ENCODE data around the gene PLCD1. TPM values are rescaled to one million over a fixed set of nuclear protein-coding genes. Genes with fewer than 3 reads are reported as not detected.

The PLCD1 gene
- total and polyA plus RNA-seq, 2 experiments from 2014 or later = 16.0 to 24.4 TPM

GRCh38 chr3:37970802-37971201 lies 58.6 kb downstream of the PLCD1 start (continued):
- TF ChIP-seq ZNF462 (CRISPR knock-in tag; IDR thresholded peaks at IDR 0.05) (no peak), NANOG (IDR thresholded peaks at IDR 0.05; ENCODE audit: borderline replicate concordance) (no peak), CREB1 (CRISPR knock-in tag; IDR thresholded peaks at IDR 0.05; ENCODE audit: low read depth) (no peak)
- TF ChIP-seq, protein P1, sequence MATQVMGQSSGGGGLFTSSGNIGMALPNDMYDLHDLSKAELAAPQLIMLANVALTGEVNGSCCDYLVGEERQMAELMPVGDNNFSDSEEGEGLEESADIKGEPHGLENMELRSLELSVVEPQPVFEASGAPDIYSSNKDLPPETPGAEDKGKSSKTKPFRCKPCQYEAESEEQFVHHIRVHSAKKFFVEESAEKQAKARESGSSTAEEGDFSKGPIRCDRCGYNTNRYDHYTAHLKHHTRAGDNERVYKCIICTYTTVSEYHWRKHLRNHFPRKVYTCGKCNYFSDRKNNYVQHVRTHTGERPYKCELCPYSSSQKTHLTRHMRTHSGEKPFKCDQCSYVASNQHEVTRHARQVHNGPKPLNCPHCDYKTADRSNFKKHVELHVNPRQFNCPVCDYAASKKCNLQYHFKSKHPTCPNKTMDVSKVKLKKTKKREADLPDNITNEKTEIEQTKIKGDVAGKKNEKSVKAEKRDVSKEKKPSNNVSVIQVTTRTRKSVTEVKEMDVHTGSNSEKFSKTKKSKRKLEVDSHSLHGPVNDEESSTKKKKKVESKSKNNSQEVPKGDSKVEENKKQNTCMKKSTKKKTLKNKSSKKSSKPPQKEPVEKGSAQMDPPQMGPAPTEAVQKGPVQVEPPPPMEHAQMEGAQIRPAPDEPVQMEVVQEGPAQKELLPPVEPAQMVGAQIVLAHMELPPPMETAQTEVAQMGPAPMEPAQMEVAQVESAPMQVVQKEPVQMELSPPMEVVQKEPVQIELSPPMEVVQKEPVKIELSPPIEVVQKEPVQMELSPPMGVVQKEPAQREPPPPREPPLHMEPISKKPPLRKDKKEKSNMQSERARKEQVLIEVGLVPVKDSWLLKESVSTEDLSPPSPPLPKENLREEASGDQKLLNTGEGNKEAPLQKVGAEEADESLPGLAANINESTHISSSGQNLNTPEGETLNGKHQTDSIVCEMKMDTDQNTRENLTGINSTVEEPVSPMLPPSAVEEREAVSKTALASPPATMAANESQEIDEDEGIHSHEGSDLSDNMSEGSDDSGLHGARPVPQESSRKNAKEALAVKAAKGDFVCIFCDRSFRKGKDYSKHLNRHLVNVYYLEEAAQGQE (IDR thresholded peaks at IDR 0.05; ENCODE audit: unreplicated experiment) = no peak

GRCh38 chr3:37969596-37970100 lies 59.8 kb downstream of the PLCD1 start:
- H3K4me1 ChIP-seq (ENCODE audit: insufficient read depth) = 0 out of 2 replicates have a peak, but pooled peaks cover 10% of the 10 kb centered on the region
- H3K79me2 ChIP-seq (replicated peaks; ENCODE audit: insufficient read depth) = no peaks in the 10 kb centered on the region
- DNase-seq (ENCODE audit: low spot score) (no peak), ATAC-seq (no peak)
- no peak overlapping the region for H2AFZ ChIP-seq
- H3K9me2 ChIP-seq (ENCODE audit: insufficient read depth) = no peaks in the 10 kb centered on the region
- no peaks in the 10 kb centered on the region for H3K27me3 ChIP-seq (ENCODE audit: insufficient read depth)
- Mint-ChIP-seq H3K27me3 (ENCODE audit: insufficient read depth, low read depth, poor library complexity) (peaks cover 2% of the 10 kb centered on the region), H3K36me3 (ENCODE audit: low read depth) (peaks cover 6% of the 10 kb centered on the region; the same call in 2 of the 3 replicates), H3K4me1 (peaks cover 29% of the 10 kb centered on the region), H3K4me3 (no peak overlapping the region), H3K9me3 (no peaks in the 10 kb centered on the region), H3K27ac (peak overlapping the region; percentile 6; the same call in 1 of the 2 replicates)
- no peak overlapping the region for H3K27ac ChIP-seq (ENCODE audit: low read depth)
- no peak overlapping the region for H3K4me3 ChIP-seq
- H3K36me3 ChIP-seq (ENCODE audit: insufficient read depth) = no peaks in the 10 kb centered on the region
- no peaks in the 10 kb centered on the region for H4K20me1 ChIP-seq (replicated peaks; ENCODE audit: insufficient read depth)
- no peaks in the 10 kb centered on the region for H3F3A ChIP-seq (replicated peaks; ENCODE audit: low read depth)
- H3K4me2 ChIP-seq = no peak overlapping the region
- TF ChIP-seq, protein P2, sequence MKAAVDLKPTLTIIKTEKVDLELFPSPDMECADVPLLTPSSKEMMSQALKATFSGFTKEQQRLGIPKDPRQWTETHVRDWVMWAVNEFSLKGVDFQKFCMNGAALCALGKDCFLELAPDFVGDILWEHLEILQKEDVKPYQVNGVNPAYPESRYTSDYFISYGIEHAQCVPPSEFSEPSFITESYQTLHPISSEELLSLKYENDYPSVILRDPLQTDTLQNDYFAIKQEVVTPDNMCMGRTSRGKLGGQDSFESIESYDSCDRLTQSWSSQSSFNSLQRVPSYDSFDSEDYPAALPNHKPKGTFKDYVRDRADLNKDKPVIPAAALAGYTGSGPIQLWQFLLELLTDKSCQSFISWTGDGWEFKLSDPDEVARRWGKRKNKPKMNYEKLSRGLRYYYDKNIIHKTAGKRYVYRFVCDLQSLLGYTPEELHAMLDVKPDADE (IDR thresholded peaks at IDR 0.05) = no peak
- TF ChIP-seq ZNF331 (CRISPR knock-in tag; IDR thresholded peaks at IDR 0.05; ENCODE audit: low read depth) = no peak
- TF ChIP-seq, protein P3, sequence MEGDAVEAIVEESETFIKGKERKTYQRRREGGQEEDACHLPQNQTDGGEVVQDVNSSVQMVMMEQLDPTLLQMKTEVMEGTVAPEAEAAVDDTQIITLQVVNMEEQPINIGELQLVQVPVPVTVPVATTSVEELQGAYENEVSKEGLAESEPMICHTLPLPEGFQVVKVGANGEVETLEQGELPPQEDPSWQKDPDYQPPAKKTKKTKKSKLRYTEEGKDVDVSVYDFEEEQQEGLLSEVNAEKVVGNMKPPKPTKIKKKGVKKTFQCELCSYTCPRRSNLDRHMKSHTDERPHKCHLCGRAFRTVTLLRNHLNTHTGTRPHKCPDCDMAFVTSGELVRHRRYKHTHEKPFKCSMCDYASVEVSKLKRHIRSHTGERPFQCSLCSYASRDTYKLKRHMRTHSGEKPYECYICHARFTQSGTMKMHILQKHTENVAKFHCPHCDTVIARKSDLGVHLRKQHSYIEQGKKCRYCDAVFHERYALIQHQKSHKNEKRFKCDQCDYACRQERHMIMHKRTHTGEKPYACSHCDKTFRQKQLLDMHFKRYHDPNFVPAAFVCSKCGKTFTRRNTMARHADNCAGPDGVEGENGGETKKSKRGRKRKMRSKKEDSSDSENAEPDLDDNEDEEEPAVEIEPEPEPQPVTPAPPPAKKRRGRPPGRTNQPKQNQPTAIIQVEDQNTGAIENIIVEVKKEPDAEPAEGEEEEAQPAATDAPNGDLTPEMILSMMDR (conservative IDR thresholded peaks at IDR 0.05; ENCODE audit: low read depth in 2 of 2) = no peak
- no peak for TF ChIP-seq EZH2phosphoT487 (IDR thresholded peaks at IDR 0.05; ENCODE audit: unreplicated experiment)
- TF ChIP-seq ZNF114 (CRISPR knock-in tag; IDR thresholded peaks at IDR 0.05) = no peak
- no peak for TF ChIP-seq EZH2 (IDR thresholded peaks at IDR 0.05; ENCODE audit: low read depth, unreplicated experiment)
- TF ChIP-seq STAT1 (IDR thresholded peaks at IDR 0.05; ENCODE audit: unreplicated experiment) = no peak
- no peak for TF ChIP-seq NANOG (IDR thresholded peaks at IDR 0.05; ENCODE audit: borderline replicate concordance)
- no peak for TF ChIP-seq CREB1 (CRISPR knock-in tag; IDR thresholded peaks at IDR 0.05; ENCODE audit: low read depth)
